Measurements from ENCODE around the gene PAPLN. TPM values are rescaled to one million over a fixed set of nuclear protein-coding genes. Genes with fewer than 3 reads are reported as not detected.

Gene PAPLN
- total RNA-seq, 5 donors from 2014 or later (not counting 1 experiment from before 2014, with no cell fraction given) = 0.14 to 1.0 (median 0.29) TPM; not detected in 1

DNA sequence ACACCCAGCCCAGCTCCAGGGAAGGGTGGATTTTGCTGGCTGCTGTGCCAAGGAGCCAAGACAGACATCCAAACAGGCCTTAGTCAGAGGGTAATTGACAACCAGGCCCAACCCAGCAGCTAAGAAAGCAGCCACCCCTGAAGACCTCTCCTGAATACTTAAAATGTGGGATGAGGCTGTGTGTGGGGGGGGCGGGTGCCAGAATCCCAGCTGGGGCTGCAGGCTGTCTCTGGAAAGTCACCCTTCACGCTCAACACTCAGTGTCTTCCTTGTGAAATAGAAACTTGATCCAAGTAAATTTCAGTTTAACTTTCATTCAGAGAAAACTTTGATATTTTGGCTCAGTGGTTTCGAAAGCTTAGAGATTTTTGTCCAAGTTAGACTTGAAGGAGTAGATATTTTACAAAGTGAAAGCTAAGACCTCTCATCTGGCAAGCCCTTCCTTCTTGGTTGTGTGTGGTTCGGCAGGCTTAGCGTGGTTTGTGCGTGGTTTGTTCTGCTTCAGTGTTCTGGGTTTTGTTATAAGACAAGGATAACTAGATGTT is 5.1 kb downstream of the PAPLN start:
- no peak overlapping the region for H3K27ac Mint-ChIP-seq
- WGBS (ENCODE audit: insufficient coverage) = 0% methylated on average over 2 of the region's 6 CpGs
- no peak overlapping the region for H3K4me3 ChIP-seq (ENCODE audit: control insufficient read depth in 1 of 2, extremely low read depth in 1 of 2, low read length in 1 of 2)
- ChIA-PET CTCF (interaction anchor here in 1 of 2 donors (0.6 kb wide), 1 partner anchor 118 kb away, joined by 3 read pairs; no protein-coding TSS in a partner anchor), POLR2A (interaction anchor here in 1 of 2 donors (0.7 kb wide), 1 partner anchor 24 kb away, joined by 3 read pairs; no protein-coding TSS in a partner anchor)
- peaks cover 13 to 83% of the 10 kb centered on the region in 2 experiments for H3K27me3 ChIP-seq (replicated peaks in 1 of 2; ENCODE audit: control insufficient read depth in 2 of 2, extremely low read depth in 1 of 2, insufficient read depth in 2 of 2, low read length in 1 of 2)
- no peaks in the 10 kb centered on the region for H3K36me3 ChIP-seq (ENCODE audit: control insufficient read depth in 2 of 2, extremely low read depth in 1 of 2, insufficient read depth in 1 of 2, low read length in 1 of 2)
- peak overlapping the region in 1 of 3 donors; percentile 6 for H3K4me3 Mint-ChIP-seq
- no peaks in the 10 kb centered on the region for H3K9me3 ChIP-seq
- H3K27ac ChIP-seq (ENCODE audit: low read length) = no peak overlapping the region
- H3K27me3 Mint-ChIP-seq = peaks cover 38 to 64% of the 10 kb centered on the region in 2 donors
- ATAC-seq (replicated peaks in 1 of 4) (no peak), DNase-seq (no peak)
- peaks cover 0 to 34% of the 10 kb centered on the region in 2 experiments for H3K4me1 ChIP-seq (ENCODE audit: control insufficient read depth in 1 of 2, extremely low read depth in 1 of 2, insufficient read depth in 2 of 2, low read length in 2 of 2)
- peaks cover 20 to 35% (median 30%) of the 10 kb centered on the region in 3 donors for H3K4me1 Mint-ChIP-seq
- H3K36me3 Mint-ChIP-seq = no peaks in the 10 kb centered on the region
- H3K9me3 Mint-ChIP-seq = no peaks in the 10 kb centered on the region

DNA sequence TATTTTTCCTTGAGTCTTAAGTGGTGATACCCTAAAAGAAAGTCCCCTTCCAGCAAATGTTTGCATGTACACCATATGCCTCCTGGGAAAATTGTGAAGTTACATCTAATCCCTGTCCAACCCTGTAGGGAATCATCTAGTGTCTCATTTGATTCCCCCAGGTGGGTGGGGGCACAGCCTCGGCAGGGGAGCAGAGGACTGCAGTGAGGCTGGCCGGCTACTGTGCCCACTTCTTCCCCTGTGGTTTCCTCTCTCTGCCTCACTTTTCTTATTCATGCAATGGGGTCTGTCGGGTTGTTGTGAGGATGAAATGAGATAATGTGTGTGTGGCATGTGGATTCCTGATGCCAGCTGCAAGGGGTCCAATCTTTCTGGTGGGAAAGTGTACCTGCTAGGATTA is 6.0 kb downstream of the PAPLN start:
- WGBS (ENCODE audit: insufficient coverage) = no CpG with 5 or more reads among the region's 3 CpGs
- H3K27ac ChIP-seq (ENCODE audit: low read length) = no peak overlapping the region
- H3K4me3 Mint-ChIP-seq = no peak overlapping the region

GRCh38 chr14:73243748-73244147 is 6.4 kb downstream of the PAPLN start:
- no peaks in the 10 kb centered on the region for H3K9me3 Mint-ChIP-seq
- peaks cover 9 to 81% of the 10 kb centered on the region in 2 experiments for H3K27me3 ChIP-seq (replicated peaks in 1 of 2; ENCODE audit: control insufficient read depth in 2 of 2, extremely low read depth in 1 of 2, insufficient read depth in 2 of 2, low read length in 1 of 2)
- ChIA-PET POLR2A (no interaction called here), CTCF (no interaction called here)
- H3K36me3 Mint-ChIP-seq = no peaks in the 10 kb centered on the region
- no peaks in the 10 kb centered on the region for H3K36me3 ChIP-seq (ENCODE audit: control insufficient read depth in 2 of 2, extremely low read depth in 1 of 2, insufficient read depth in 1 of 2, low read length in 1 of 2)
- ATAC-seq (replicated peaks in 1 of 4) (no peak), DNase-seq (no peak)
- WGBS (ENCODE audit: insufficient coverage) = no CpG with 5 or more reads among the region's 2 CpGs
- no peak overlapping the region for H3K27ac ChIP-seq (ENCODE audit: low read length)
- no peak overlapping the region for H3K4me3 ChIP-seq (ENCODE audit: control insufficient read depth in 1 of 2, extremely low read depth in 1 of 2, low read length in 1 of 2)
- H3K4me1 ChIP-seq (ENCODE audit: control insufficient read depth in 1 of 2, extremely low read depth in 1 of 2, insufficient read depth in 2 of 2, low read length in 2 of 2) = peaks cover 0 to 32% of the 10 kb centered on the region in 2 experiments
- H3K4me1 Mint-ChIP-seq = peaks cover 18 to 35% (median 34%) of the 10 kb centered on the region in 3 donors
- no peak overlapping the region for H3K4me3 Mint-ChIP-seq
- H3K9me3 ChIP-seq = no peaks in the 10 kb centered on the region
- peaks cover 37 to 59% of the 10 kb centered on the region in 2 donors for H3K27me3 Mint-ChIP-seq
- no peak overlapping the region for H3K27ac Mint-ChIP-seq

More for the DNA sequence above, 6.0 kb downstream of the PAPLN start:
- Histone ChIP-seq H3K27me3 (replicated peaks in 1 of 2; ENCODE audit: control insufficient read depth in 2 of 2, extremely low read depth in 1 of 2, insufficient read depth in 2 of 2, low read length in 1 of 2) (peaks cover 11 to 84% of the 10 kb centered on the region in 2 experiments), H3K4me1 (ENCODE audit: control insufficient read depth in 1 of 2, extremely low read depth in 1 of 2, insufficient read depth in 2 of 2, low read length in 2 of 2) (peaks cover 0 to 34% of the 10 kb centered on the region in 2 experiments), H3K36me3 (ENCODE audit: control insufficient read depth in 2 of 2, extremely low read depth in 1 of 2, insufficient read depth in 1 of 2, low read length in 1 of 2) (no peaks in the 10 kb centered on the region), H3K4me3 (ENCODE audit: control insufficient read depth in 1 of 2, extremely low read depth in 1 of 2, low read length in 1 of 2) (no peak overlapping the region), H3K9me3 (no peaks in the 10 kb centered on the region)
- Mint-ChIP-seq H3K27me3 (peaks cover 38 to 63% of the 10 kb centered on the region in 2 donors), H3K4me1 (peaks cover 22 to 39% (median 34%) of the 10 kb centered on the region in 3 donors), H3K9me3 (no peaks in the 10 kb centered on the region), H3K36me3 (no peaks in the 10 kb centered on the region), H3K27ac (no peak overlapping the region)
- CTCF ChIA-PET = no interaction called here
- no peak for ATAC-seq (replicated peaks in 1 of 4)
- DNase-seq = no peak
- POLR2A ChIA-PET = no interaction called here

DNA sequence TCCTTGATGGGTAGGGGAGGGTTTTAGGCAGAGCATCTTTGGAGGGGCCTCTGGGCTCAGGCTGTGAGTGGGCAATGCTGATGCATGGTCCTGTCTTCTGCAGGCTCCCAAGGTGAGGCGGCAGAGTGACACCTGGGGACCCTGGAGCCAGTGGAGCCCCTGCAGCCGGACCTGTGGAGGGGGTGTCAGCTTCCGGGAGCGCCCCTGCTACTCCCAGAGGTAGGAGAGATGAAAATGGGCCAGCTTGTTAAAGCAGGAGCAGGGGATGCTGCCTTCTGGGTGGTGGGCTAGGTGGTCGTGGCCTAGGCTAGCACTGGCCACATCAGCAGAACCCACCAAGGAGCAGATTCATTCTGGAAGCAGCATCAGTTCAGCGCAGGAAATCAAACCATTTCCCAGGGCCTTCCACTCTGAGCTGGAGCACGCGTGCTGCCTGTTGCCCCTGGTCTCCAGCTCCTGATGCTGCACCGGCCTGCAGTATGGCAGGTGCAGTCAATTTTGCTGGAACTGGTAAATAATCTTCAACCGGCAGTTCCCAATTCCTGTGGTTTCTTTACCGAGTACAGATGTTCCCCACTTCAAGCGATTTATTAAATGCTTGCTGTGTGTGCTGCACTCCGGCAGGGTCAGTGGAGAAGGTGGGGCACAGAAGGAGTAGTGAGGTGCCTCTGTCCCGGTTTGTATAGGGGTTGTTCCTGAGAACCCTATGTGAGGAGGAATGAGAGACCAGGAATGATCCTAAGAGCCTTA is 7.4 kb downstream of the PAPLN start:
- peak overlapping the region; percentile 57 to 85 (median 70) for H3K4me3 Mint-ChIP-seq
- no peak overlapping the region for H3K4me3 ChIP-seq (ENCODE audit: control insufficient read depth in 1 of 2, extremely low read depth in 1 of 2, low read length in 1 of 2)
- CTCF ChIA-PET = no interaction called here
- DNase-seq (no peak), ATAC-seq (replicated peaks in 1 of 4) (no peak)
- peaks cover 29 to 50% of the 10 kb centered on the region in 2 donors for H3K27me3 Mint-ChIP-seq
- H3K4me1 ChIP-seq (ENCODE audit: control insufficient read depth in 1 of 2, extremely low read depth in 1 of 2, insufficient read depth in 2 of 2, low read length in 2 of 2) = peaks cover 0 to 32% of the 10 kb centered on the region in 2 experiments
- H3K27ac Mint-ChIP-seq = no peak overlapping the region
- no peaks in the 10 kb centered on the region for H3K36me3 ChIP-seq (ENCODE audit: control insufficient read depth in 2 of 2, extremely low read depth in 1 of 2, insufficient read depth in 1 of 2, low read length in 1 of 2)
- POLR2A ChIA-PET = no interaction called here
- no peaks in the 10 kb centered on the region for H3K36me3 Mint-ChIP-seq
- no peak overlapping the region for H3K27ac ChIP-seq (ENCODE audit: low read length)
- 69% methylated on average over 11 of the region's 14 CpGs for WGBS (ENCODE audit: insufficient coverage)
- H3K9me3 ChIP-seq = no peaks in the 10 kb centered on the region
- peaks cover 18 to 34% (median 33%) of the 10 kb centered on the region in 3 donors for H3K4me1 Mint-ChIP-seq
- H3K27me3 ChIP-seq (replicated peaks in 1 of 2; ENCODE audit: control insufficient read depth in 2 of 2, extremely low read depth in 1 of 2, insufficient read depth in 2 of 2, low read length in 1 of 2) = peaks cover 9 to 72% of the 10 kb centered on the region in 2 experiments
- H3K9me3 Mint-ChIP-seq = no peaks in the 10 kb centered on the region

DNA sequence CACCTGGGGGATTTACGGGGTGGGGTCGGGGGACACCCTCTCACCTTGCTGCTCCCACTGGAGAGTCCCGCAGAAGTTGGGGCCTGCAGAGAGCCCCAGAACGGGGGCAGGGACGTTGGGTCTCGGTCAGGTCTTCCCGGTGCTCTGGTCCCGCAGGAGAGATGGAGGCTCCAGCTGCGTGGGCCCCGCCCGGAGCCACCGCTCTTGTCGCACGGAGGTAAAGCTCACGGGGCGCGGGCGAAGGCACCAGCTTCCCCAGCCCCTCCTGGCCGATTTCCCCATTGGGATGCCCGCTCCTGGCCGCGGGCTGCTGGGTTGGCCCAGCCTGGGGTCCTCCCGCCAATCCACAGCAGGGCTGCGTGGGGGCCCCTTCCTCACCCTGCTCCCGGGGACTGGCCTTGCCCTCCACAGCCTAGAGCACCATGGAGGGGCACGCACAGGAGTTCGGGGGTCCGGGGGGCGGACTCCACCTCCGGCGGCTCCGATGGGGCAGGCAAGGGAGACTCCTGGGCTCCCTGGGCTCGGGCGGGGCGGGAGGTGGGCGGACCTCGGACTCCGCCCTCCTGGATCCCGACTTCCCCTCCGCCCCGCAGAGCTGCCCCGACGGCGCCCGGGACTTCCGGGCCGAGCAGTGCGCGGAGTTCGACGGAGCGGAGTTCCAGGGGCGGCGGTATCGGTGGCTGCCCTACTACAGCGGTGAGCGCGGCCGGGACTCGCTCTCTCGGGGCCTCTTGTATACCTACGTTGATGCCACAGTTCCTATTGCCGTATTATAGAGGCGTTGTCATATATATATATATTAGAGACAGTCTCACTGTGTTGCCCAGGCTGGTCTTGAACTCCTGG is 8.4 kb downstream of the PAPLN start:
- POLR2A ChIA-PET = no interaction called here
- Mint-ChIP-seq H3K36me3 (no peaks in the 10 kb centered on the region), H3K9me3 (no peaks in the 10 kb centered on the region), H3K27me3 (peaks cover 25 to 43% of the 10 kb centered on the region in 2 donors), H3K4me3 (peak overlapping the region; percentile 73 to 85 (median 74)), H3K4me1 (peaks cover 18 to 34% (median 33%) of the 10 kb centered on the region in 3 donors), H3K27ac (no peak overlapping the region)
- 11% methylated on average over 59 of the region's 64 CpGs for WGBS (ENCODE audit: insufficient coverage)
- Histone ChIP-seq H3K4me3 (ENCODE audit: control insufficient read depth in 1 of 2, extremely low read depth in 1 of 2, low read length in 1 of 2) (peak overlapping the region; percentile 51 to 62), H3K36me3 (ENCODE audit: control insufficient read depth in 2 of 2, extremely low read depth in 1 of 2, insufficient read depth in 1 of 2, low read length in 1 of 2) (no peaks in the 10 kb centered on the region), H3K4me1 (ENCODE audit: control insufficient read depth in 1 of 2, extremely low read depth in 1 of 2, insufficient read depth in 2 of 2, low read length in 2 of 2) (peaks cover 0 to 27% of the 10 kb centered on the region in 2 experiments), H3K27ac (ENCODE audit: low read length) (no peak overlapping the region), H3K27me3 (replicated peaks in 1 of 2; ENCODE audit: control insufficient read depth in 2 of 2, extremely low read depth in 1 of 2, insufficient read depth in 2 of 2, low read length in 1 of 2) (peaks cover 9 to 63% of the 10 kb centered on the region in 2 experiments), H3K9me3 (no peaks in the 10 kb centered on the region)
- CTCF ChIA-PET = interaction anchor here in 1 of 2 donors (0.6 kb wide), 1 partner anchor 213 kb away, joined by 8 read pairs; no protein-coding TSS in a partner anchor
- ATAC-seq (replicated peaks in 1 of 4) (peak; percentile 75 to 91 (median 88)), DNase-seq (peak in 32 of 35 experiments; percentile 14 to 54 (median 32))

Data from T-cell (primary cell).